ENCODE results near the gene CADM1. TPM values are rescaled to one million over a fixed set of nuclear protein-coding genes. Genes with fewer than 3 reads are reported as not detected.

The CADM1 gene
- total RNA-seq, 1 donor, result 86.5 TPM

DNA sequence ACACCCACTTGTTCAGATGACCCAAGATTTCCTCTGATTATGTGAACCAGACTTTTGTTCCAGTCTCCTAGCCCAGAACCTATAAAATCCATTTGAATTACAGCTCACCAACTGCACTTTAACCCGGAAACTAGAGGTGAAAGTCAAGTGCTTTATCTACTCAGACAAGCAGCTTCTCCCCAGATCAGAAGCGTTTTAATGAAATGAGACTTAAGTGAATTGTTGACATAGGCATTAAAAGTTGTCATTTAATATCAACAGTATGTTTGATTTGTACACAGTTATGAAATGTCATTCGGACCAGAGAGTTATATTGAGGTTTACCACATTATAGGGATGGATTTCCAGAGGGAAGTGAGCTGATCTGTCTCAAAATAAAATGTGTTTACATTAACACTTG, 52.0 kb downstream of the CADM1 start:
- H3K79me2 ChIP-seq (ENCODE audit: insufficient read depth, low read length), result no peaks in the 10 kb centered on the region
- no peak for DNase-seq (ENCODE audit: insufficient read length, low spot score, missing footprints)
- TF ChIP-seq, protein P1, sequence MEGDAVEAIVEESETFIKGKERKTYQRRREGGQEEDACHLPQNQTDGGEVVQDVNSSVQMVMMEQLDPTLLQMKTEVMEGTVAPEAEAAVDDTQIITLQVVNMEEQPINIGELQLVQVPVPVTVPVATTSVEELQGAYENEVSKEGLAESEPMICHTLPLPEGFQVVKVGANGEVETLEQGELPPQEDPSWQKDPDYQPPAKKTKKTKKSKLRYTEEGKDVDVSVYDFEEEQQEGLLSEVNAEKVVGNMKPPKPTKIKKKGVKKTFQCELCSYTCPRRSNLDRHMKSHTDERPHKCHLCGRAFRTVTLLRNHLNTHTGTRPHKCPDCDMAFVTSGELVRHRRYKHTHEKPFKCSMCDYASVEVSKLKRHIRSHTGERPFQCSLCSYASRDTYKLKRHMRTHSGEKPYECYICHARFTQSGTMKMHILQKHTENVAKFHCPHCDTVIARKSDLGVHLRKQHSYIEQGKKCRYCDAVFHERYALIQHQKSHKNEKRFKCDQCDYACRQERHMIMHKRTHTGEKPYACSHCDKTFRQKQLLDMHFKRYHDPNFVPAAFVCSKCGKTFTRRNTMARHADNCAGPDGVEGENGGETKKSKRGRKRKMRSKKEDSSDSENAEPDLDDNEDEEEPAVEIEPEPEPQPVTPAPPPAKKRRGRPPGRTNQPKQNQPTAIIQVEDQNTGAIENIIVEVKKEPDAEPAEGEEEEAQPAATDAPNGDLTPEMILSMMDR (IDR thresholded peaks at IDR 0.05; ENCODE audit: extremely low read depth, low read depth, low read length), result no peak
- no peaks in the 10 kb centered on the region for H3K27me3 ChIP-seq (ENCODE audit: insufficient read depth, low read length)
- H2AFZ ChIP-seq (ENCODE audit: low read length), result no peak overlapping the region
- H4K20me1 ChIP-seq (ENCODE audit: insufficient read depth, low read length), result no peaks in the 10 kb centered on the region
- H3K9me3 ChIP-seq (ENCODE audit: low read depth, low read length), result peaks cover 3% of the 10 kb centered on the region
- H3K4me1 ChIP-seq (ENCODE audit: insufficient read depth, low read length), result no peaks in the 10 kb centered on the region
- H3K4me3 ChIP-seq (ENCODE audit: insufficient read depth, low read length), result no peak overlapping the region
- H3K36me3 ChIP-seq (ENCODE audit: insufficient read depth, low read length), result no peaks in the 10 kb centered on the region
- H3K27ac ChIP-seq (ENCODE audit: low read depth, low read length), result no peak overlapping the region
- H3K4me2 ChIP-seq (ENCODE audit: insufficient read depth, low read length), result no peak overlapping the region

- no peaks in the 10 kb centered on the region for H3K27me3 ChIP-seq (ENCODE audit: insufficient read depth, low read length)
- no peak overlapping the region for H2AFZ ChIP-seq (ENCODE audit: low read length)
- H3K4me2 ChIP-seq (ENCODE audit: insufficient read depth, low read length), result no peak overlapping the region
- no peak for DNase-seq (ENCODE audit: insufficient read length, low spot score, missing footprints)
- no peak overlapping the region for H3K4me3 ChIP-seq (ENCODE audit: insufficient read depth, low read length)
- no peaks in the 10 kb centered on the region for H3K4me1 ChIP-seq (ENCODE audit: insufficient read depth, low read length)
- H3K9me3 ChIP-seq (ENCODE audit: low read depth, low read length), result peaks cover 3% of the 10 kb centered on the region
- H4K20me1 ChIP-seq (ENCODE audit: insufficient read depth, low read length), result no peaks in the 10 kb centered on the region
- no peak overlapping the region for H3K27ac ChIP-seq (ENCODE audit: low read depth, low read length)
- H3K36me3 ChIP-seq (ENCODE audit: insufficient read depth, low read length), result no peaks in the 10 kb centered on the region
- TF ChIP-seq, protein P1 (IDR thresholded peaks at IDR 0.05; ENCODE audit: extremely low read depth, low read depth, low read length), result no peak
- H3K79me2 ChIP-seq (ENCODE audit: insufficient read depth, low read length), result no peaks in the 10 kb centered on the region
Observed at GRCh38 chr11:115450519-115450918, 53.7 kb downstream of the CADM1 start.

GRCh38 chr11:115447273-115447864, 56.8 kb downstream of the CADM1 start:
- no peak overlapping the region for H3K4me3 ChIP-seq (ENCODE audit: insufficient read depth, low read length)
- H4K20me1 ChIP-seq (ENCODE audit: insufficient read depth, low read length), result no peaks in the 10 kb centered on the region
- no peak overlapping the region for H2AFZ ChIP-seq (ENCODE audit: low read length)
- no peaks in the 10 kb centered on the region for H3K27me3 ChIP-seq (ENCODE audit: insufficient read depth, low read length)
- peaks cover 3% of the 10 kb centered on the region for H3K9me3 ChIP-seq (ENCODE audit: low read depth, low read length)
- H3K4me1 ChIP-seq (ENCODE audit: insufficient read depth, low read length), result no peaks in the 10 kb centered on the region
- no peak overlapping the region for H3K27ac ChIP-seq (ENCODE audit: low read depth, low read length)
- DNase-seq (ENCODE audit: insufficient read length, low spot score, missing footprints), result no peak
- no peak overlapping the region for H3K4me2 ChIP-seq (ENCODE audit: insufficient read depth, low read length)
- TF ChIP-seq, protein P1 (IDR thresholded peaks at IDR 0.05; ENCODE audit: extremely low read depth, low read depth, low read length), result no peak
- no peaks in the 10 kb centered on the region for H3K36me3 ChIP-seq (ENCODE audit: insufficient read depth, low read length)
- H3K79me2 ChIP-seq (ENCODE audit: insufficient read depth, low read length), result no peaks in the 10 kb centered on the region

- H3K4me3 ChIP-seq (ENCODE audit: insufficient read depth, low read length), result no peak overlapping the region
- H2AFZ ChIP-seq (ENCODE audit: low read length), result no peak overlapping the region
- peaks cover 3% of the 10 kb centered on the region for H3K9me3 ChIP-seq (ENCODE audit: low read depth, low read length)
- no peak overlapping the region for H3K4me2 ChIP-seq (ENCODE audit: insufficient read depth, low read length)
- H4K20me1 ChIP-seq (ENCODE audit: insufficient read depth, low read length), result no peaks in the 10 kb centered on the region
- H3K4me1 ChIP-seq (ENCODE audit: insufficient read depth, low read length), result no peaks in the 10 kb centered on the region
- H3K79me2 ChIP-seq (ENCODE audit: insufficient read depth, low read length), result no peaks in the 10 kb centered on the region
- H3K27ac ChIP-seq (ENCODE audit: low read depth, low read length), result no peak overlapping the region
- no peaks in the 10 kb centered on the region for H3K36me3 ChIP-seq (ENCODE audit: insufficient read depth, low read length)
- TF ChIP-seq, protein P1 (IDR thresholded peaks at IDR 0.05; ENCODE audit: extremely low read depth, low read depth, low read length), result no peak
- H3K27me3 ChIP-seq (ENCODE audit: insufficient read depth, low read length), result no peaks in the 10 kb centered on the region
- DNase-seq (ENCODE audit: insufficient read length, low spot score, missing footprints), result no peak
Observed at GRCh38 chr11:115446214-115446613, 58.0 kb downstream of the CADM1 start.

Measured in osteoblast (primary cell).